HepG2 (cell line): ENCODE results near the gene C11orf68. TPM values are rescaled to one million over a fixed set of nuclear protein-coding genes. Genes with fewer than 3 reads are reported as not detected.

ENCODE experiments used
- AGO2 ChIP-seq: fragments of 200-400 bp; formaldehyde crosslinking; optimal IDR thresholded peaks from 2 replicates; pipeline ENCODE3; 2017; ENCODE audit warnings: mild to moderate bottlenecking, low read depth, low read length, moderate library complexity
- CENPBD1 ChIP-seq: sonication (generic); formaldehyde crosslinking; IDR thresholded peaks from 2 replicates; pipeline ENCODE4 v1.8.0; 2022; ENCODE audit warnings: missing genetic modification reagents, low read depth, mild to moderate bottlenecking, borderline replicate concordance
- DRAP1 ChIP-seq: IDR thresholded peaks from 2 replicates; pipeline ENCODE4 v1.6.1; 2016; ENCODE audit warnings: missing genetic modification reagents, missing compliant biosample characterization
- GMEB1 ChIP-seq: sonication (generic); formaldehyde crosslinking; IDR thresholded peaks from 2 replicates; pipeline ENCODE4 v1.5.1; 2020; ENCODE audit warnings: missing genetic modification reagents, mild to moderate bottlenecking, borderline replicate concordance
- HNF1A ChIP-seq, 2 experiments: sonication (generic) in 1 of 2; formaldehyde crosslinking in 1 of 2; IDR thresholded peaks; 2 replicates each; pipeline versions ENCODE4 v1.4.0 to v1.6.1; 2016 to 2020; ENCODE audit warnings: borderline replicate concordance in 1 of 2, low read depth in 1 of 2, mild to moderate bottlenecking in 1 of 2, missing genetic modification reagents in 1 of 2
- HNRNPLL ChIP-seq: fragments of 200-400 bp; formaldehyde crosslinking; IDR thresholded peaks from 2 replicates; pipeline ENCODE4 v1.6.1; 2017; ENCODE audit warnings: mild to moderate bottlenecking, low read depth, low read length; ENCODE audit not compliant: poor library complexity, severe bottlenecking
- MED13 ChIP-seq: sonication (generic); formaldehyde crosslinking; IDR thresholded peaks from 2 replicates; pipeline ENCODE4 v1.5.0; 2020; ENCODE audit warnings: missing genetic modification reagents
- MEIS2 ChIP-seq: sonication (generic); formaldehyde crosslinking; IDR thresholded peaks from 2 replicates; pipeline ENCODE4 v1.9.0; 2021; ENCODE audit warnings: mild to moderate bottlenecking, missing genetic modification reagents
- NFE2 ChIP-seq: sonication (generic); formaldehyde crosslinking; IDR thresholded peaks from 2 replicates; pipeline ENCODE4 v1.4.0; 2020; ENCODE audit warnings: missing genetic modification reagents
- NFIC ChIP-seq: IDR thresholded peaks from 2 replicates; pipeline ENCODE4 v1.6.1; 2012; ENCODE audit warnings: mild to moderate bottlenecking, low read length, inconsistent platforms
- RAD21 ChIP-seq: fragments of 450-650 bp; formaldehyde crosslinking; IDR thresholded peaks from 2 replicates; pipeline ENCODE4 v1.5.0; 2020; ENCODE audit warnings: mild to moderate bottlenecking
- SIX1 ChIP-seq: sonication (generic); formaldehyde crosslinking; IDR thresholded peaks from 2 replicates; pipeline ENCODE4 v1.4.0; 2020; ENCODE audit warnings: missing genetic modification reagents, borderline replicate concordance
- SMAD3 ChIP-seq: sonication (generic); formaldehyde crosslinking; IDR thresholded peaks from 2 replicates; pipeline ENCODE4 v1.4.0; 2020; ENCODE audit warnings: missing genetic modification reagents
- SRSF4 ChIP-seq: fragments of 200-400 bp; formaldehyde crosslinking; IDR thresholded peaks from one replicate; pipeline ENCODE4 v1.6.1; 2018; ENCODE audit warnings: mild to moderate bottlenecking, low read depth, low read length, moderate library complexity; ENCODE audit not compliant: poor library complexity, severe bottlenecking
- ZNF687 ChIP-seq: sonication (generic); formaldehyde crosslinking; IDR thresholded peaks from 2 replicates; pipeline ENCODE4 v1.5.1; 2020; ENCODE audit warnings: mild to moderate bottlenecking, missing genetic modification reagents, moderate library complexity
- ZNF747 ChIP-seq: sonication (generic); formaldehyde crosslinking; IDR thresholded peaks from 2 replicates; pipeline ENCODE4 v1.8.1; 2023; ENCODE audit warnings: missing genetic modification reagents, mild to moderate bottlenecking, borderline replicate concordance
- ZNF83 ChIP-seq: sonication (generic); formaldehyde crosslinking; IDR thresholded peaks from 2 replicates; pipeline ENCODE4 v1.4.0; 2020; ENCODE audit warnings: missing genetic modification reagents, mild to moderate bottlenecking, borderline replicate concordance
- polyA plus RNA-seq, 8 experiments: library from polyadenylated mRNA; depleted of rRNA in 3 of 8; stranded (reverse) in 7 of 8; unstranded in 1 of 8; fragments of >200 nt; fragmentation: Illumina TruSeq in 4 of 8; extraction: Trizol in 4 of 8; gene quantifications; 2 replicates each; pipeline versions ENCODE4 v1.2.1 to v1.2.3, GENCODE V29; 2011 to 2016; ENCODE audit warnings: low read depth in 4 of 8, missing spikeins in 1 of 8, mixed read lengths in 1 of 8; ENCODE audit not compliant: insufficient read depth in 1 of 8
- total RNA-seq, 5 experiments: library from RNA; depleted of rRNA; stranded (reverse); fragments of >200 nt; fragmentation: Illumina TruSeq; extraction: Trizol; gene quantifications; 2 replicates each; pipeline ENCODE4 v1.2.3, GENCODE V29; 2016; ENCODE audit warnings: low read depth in 1 of 5

Gene C11orf68
- total and polyA plus RNA-seq, 2 of the 13 experiments (the other 11 are each of a cell fraction or from before 2014, with no cell fraction given): 8.4 to 28.3 TPM

GRCh38 chr11:65900125-65900898 lies 18.6 kb downstream of the C11orf68 start, which contains the start of gene FOSL1 (continued):
- TF ChIP-seq HNF1A (IDR thresholded peaks at IDR 0.05; ENCODE audit: low read depth) (no peak), HNF1A (CRISPR knock-in tag; IDR thresholded peaks at IDR 0.05; ENCODE audit: borderline replicate concordance) (no peak), SIX1 (CRISPR knock-in tag) (no peak), HNRNPLL (peak; percentile 56), MED13 (CRISPR knock-in tag) (peak; percentile 57; the same call in 1 of the 2 replicates), GMEB1 (CRISPR knock-in tag) (no peak), ZNF687 (CRISPR knock-in tag) (peak; percentile 63), NFIC (no peak), DRAP1 (CRISPR knock-in tag) (peak; percentile 79), MEIS2 (peak; percentile 25; the same call in 1 of the 2 replicates), SRSF4 (no peak), SMAD3 (CRISPR knock-in tag) (0 out of 2 replicates have a peak, but pooled peaks have one; percentile 61), ZNF83 (CRISPR knock-in tag) (no peak), ZNF747 (peak; percentile 32; the same call in 1 of the 2 replicates), CENPBD1 (CRISPR knock-in tag) (no peak), NFE2 (CRISPR knock-in tag) (no peak), AGO2 (peak; percentile 11), RAD21 (CRISPR knock-in tag) (peak; percentile 31; the same call in 1 of the 2 replicates)
